GM12878 (cell line): Measurements from ENCODE around the gene FAM20A. TPM values are rescaled to one million over a fixed set of nuclear protein-coding genes. Genes with fewer than 3 reads are reported as not detected.

ENCODE experiments used
- ATAC-seq: fragments of 200-7000 bp; cut with Tn5 transposase; 3 replicates; pipeline ENCODE4 v1.9.1; 2020; ENCODE audit warnings: mild to moderate bottlenecking, moderate library complexity
- BruUV-seq: library from RNA; stranded (reverse); fragments of 400-500 nt; replicated peaks from 2 replicates; lab custom pipeline; 2021; lab: Mats Ljungman, UMichigan
- CTCF ChIA-PET: fragments of 300-600 bp; sonication (Branson Sonifier 250); formaldehyde crosslinking; extraction: SDS; loops from one replicate; lab custom pipeline; 2021; ENCODE audit warnings: inconsistent platforms; lab: Yijun Ruan, JAX
- POLR2A ChIA-PET: fragments of 350-600 bp; formaldehyde crosslinking; extraction: SDS; loops from one replicate; lab custom pipeline; 2021; ENCODE audit warnings: inconsistent platforms; lab: Charles Lee
- RAD21 ChIA-PET: fragments of 300-600 bp; sonication (Branson Sonifier 250); formaldehyde crosslinking; loops from one replicate; lab custom pipeline; 2023; ENCODE audit warnings: antibody characterized with exemption; ENCODE audit not compliant: unreplicated experiment; lab: Charles Lee
- SMC1A ChIA-PET: fragments of 300-600 bp; sonication (Branson Sonifier 250); formaldehyde crosslinking; loops from one replicate; lab custom pipeline; 2023; ENCODE audit not compliant: unreplicated experiment, uncharacterized antibody; lab: Charles Lee
- DNase-seq: peaks from one replicate; pipeline ENCODE4 v3.0.0-alpha.2; 2011; ENCODE audit warnings: low read depth, low spot score
- FAIRE-seq: peaks from 3 replicates; lab custom pipeline; 2011; peaks lifted over from hg19 to GRCh38; lab: Jason Lieb, UNC
- H2AFZ ChIP-seq: 2 replicates; pipeline ENCODE4 v1.6.0; 2011; ENCODE audit warnings: low read depth, low read length, control low read depth; ENCODE audit not compliant: control insufficient read depth
- H3K27ac ChIP-seq: 2 replicates; pipeline ENCODE4 v1.5.1; 2011; ENCODE audit warnings: control low read depth; ENCODE audit not compliant: control insufficient read depth, insufficient read depth
- H3K27me3 ChIP-seq, 2 experiments: replicated peaks in 1 of 2; 2 replicates each; pipeline versions ENCODE4 v1.6.0 to v1.6.1; 2011; ENCODE audit warnings: low read length in 1 of 2; ENCODE audit not compliant: control insufficient read depth in 2 of 2, insufficient read depth in 2 of 2
- H3K36me3 ChIP-seq, 2 experiments: 2 replicates each; pipeline ENCODE4 v1.5.1; 2011; ENCODE audit warnings: low read length in 1 of 2; ENCODE audit not compliant: control insufficient read depth in 2 of 2, insufficient read depth in 2 of 2
- H3K4me1 ChIP-seq: 2 replicates; pipeline ENCODE4 v1.6.1; 2011; ENCODE audit warnings: mild to moderate bottlenecking, low read length, moderate library complexity, mixed read lengths; ENCODE audit not compliant: control insufficient read depth, insufficient read depth
- H3K4me2 ChIP-seq: 2 replicates; pipeline ENCODE4 v1.6.0; 2011; ENCODE audit warnings: control low read depth; ENCODE audit not compliant: control insufficient read depth, insufficient read depth
- H3K4me3 ChIP-seq: fragments of 200-600 bp; sonication (generic); 2 replicates; pipeline ENCODE4 v1.5.1; 2016
- H3K79me2 ChIP-seq: 2 replicates; pipeline ENCODE4 v1.6.0; 2011; ENCODE audit warnings: low read length; ENCODE audit not compliant: control insufficient read depth, insufficient read depth
- H3K9ac ChIP-seq: 2 replicates; pipeline ENCODE4 v1.8.0; 2011; ENCODE audit warnings: low read length, control low read depth, mixed read lengths; ENCODE audit not compliant: control insufficient read depth, insufficient read depth
- H3K9me3 ChIP-seq: replicated peaks from 3 replicates; pipeline ENCODE4 v1.5.1; 2011; ENCODE audit warnings: mild to moderate bottlenecking, low read length; ENCODE audit not compliant: control insufficient read depth, insufficient read depth
- H4K20me1 ChIP-seq: 2 replicates; pipeline ENCODE4 v1.6.0; 2011; ENCODE audit not compliant: control insufficient read depth, insufficient read depth
- BRCA1 ChIP-seq: IDR thresholded peaks from 2 replicates; pipeline ENCODE4 v1.6.1; 2011; ENCODE audit warnings: low read depth, low read length, improper control_type of control experiment
- CHD1 ChIP-seq: IDR thresholded peaks from 2 replicates; pipeline ENCODE4 v1.6.1; 2012; ENCODE audit warnings: low read depth, low read length, improper control_type of control experiment
- CHD4 ChIP-seq: fragments of 200-600 bp; sonication (generic); IDR thresholded peaks from 2 replicates; pipeline ENCODE4 v1.6.1; 2016; ENCODE audit warnings: mild to moderate bottlenecking
- GATAD2B ChIP-seq: fragments of 450-650 bp; conservative IDR thresholded peaks from 2 replicates; pipeline ENCODE4 v1.6.1; 2017; ENCODE audit warnings: low read depth, mild to moderate bottlenecking, moderate library complexity
- HDAC2 ChIP-seq: fragments of 200-600 bp; sonication (generic); IDR thresholded peaks from 2 replicates; pipeline ENCODE4 v1.6.1; 2017
- HDAC6 ChIP-seq: fragments of 200-600 bp; sonication (generic); IDR thresholded peaks from one replicate; pipeline ENCODE4 v1.8.0; 2017; ENCODE audit warnings: antibody characterized with exemption; ENCODE audit not compliant: unreplicated experiment
- MEF2B ChIP-seq: fragments of 450-650 bp; IDR thresholded peaks from 2 replicates; pipeline ENCODE4 v1.6.1; 2018; ENCODE audit warnings: mild to moderate bottlenecking, moderate library complexity; ENCODE audit not compliant: partially characterized antibody, poor library complexity, severe bottlenecking
- NFXL1 ChIP-seq: fragments of 450-650 bp; IDR thresholded peaks from 2 replicates; pipeline ENCODE4 v1.6.1; 2017; ENCODE audit warnings: antibody characterized with exemption, mild to moderate bottlenecking, borderline replicate concordance
- NFYA ChIP-seq: IDR thresholded peaks from 2 replicates; pipeline ENCODE4 v1.6.1; 2011; ENCODE audit warnings: low read depth, mild to moderate bottlenecking, low read length, improper control_type of control experiment, borderline replicate concordance
- NFYB ChIP-seq: IDR thresholded peaks from 2 replicates; pipeline ENCODE4 v1.6.1; 2011; ENCODE audit warnings: low read depth, mild to moderate bottlenecking, low read length, improper control_type of control experiment, moderate library complexity; ENCODE audit not compliant: insufficient read depth
- PAX8 ChIP-seq: fragments of 450-650 bp; IDR thresholded peaks from 2 replicates; pipeline ENCODE4 v1.6.1; 2017; ENCODE audit warnings: mild to moderate bottlenecking, moderate library complexity
- RAD51 ChIP-seq: fragments of 450-650 bp; IDR thresholded peaks from 2 replicates; pipeline ENCODE4 v1.6.1; 2016; ENCODE audit warnings: moderate library complexity, mild to moderate bottlenecking, inconsistent platforms
- ZNF217 ChIP-seq: fragments of 450-650 bp; IDR thresholded peaks from 2 replicates; pipeline ENCODE4 v1.6.1; 2017; ENCODE audit warnings: antibody characterized with exemption, mild to moderate bottlenecking
- ZNF622 ChIP-seq: fragments of 450-650 bp; IDR thresholded peaks from 2 replicates; pipeline ENCODE4 v1.6.1; 2017; ENCODE audit warnings: mild to moderate bottlenecking, inconsistent platforms
- WGBS: methylation state at CpG from one replicate; pipeline ENCODE4 v1.1.6; 2016; ENCODE audit warnings: low lambda C conversion rate; ENCODE audit not compliant: insufficient replicate concordance, insufficient coverage; ENCODE audit errors: missing lambda C conversion rate; 5-methylcytosine and 5-hydroxymethylcytosine counted together
- in situ Hi-C: fragments of 300-500 bp; cut with MboI; formaldehyde crosslinking; loops from 9 replicates; pipeline ENCODE4 v1.14.3; 2018; ENCODE audit warnings: mixed read lengths
- intact Hi-C: fragments of 100-400 bp; cut with micrococcal nuclease; formaldehyde crosslinking; loops from one replicate; pipeline ENCODE4 v1.14.2; 2022; ENCODE audit not compliant: unreplicated experiment
- polyA plus RNA-seq, 11 experiments: library from polyadenylated mRNA; depleted of rRNA in 4 of 11; unstranded in 6 of 11; stranded (reverse) in 5 of 11; fragments of >200 nt; fragmentation: Nextera tagmentation in 4 of 11; fragmentation: Illumina TruSeq in 1 of 11; extraction: Ambion mirVana in 4 of 11; extraction: Trizol in 1 of 11; gene quantifications; 1 replicate in 1 of 11; 2 replicates in 10 of 11; pipeline versions ENCODE4 v1.2.1 to v1.2.3, GENCODE V29; 2011 to 2016; ENCODE audit warnings: inconsistent platforms in 2 of 11, missing spikeins in 2 of 11, low read depth in 1 of 11
- total RNA-seq, 4 experiments: library from RNA; depleted of rRNA in 3 of 4; stranded (reverse); fragments of >200 nt in 3 of 4; fragmentation: Illumina TruSeq in 1 of 4; extraction: Trizol in 1 of 4; gene quantifications; 2 replicates each; pipeline versions ENCODE4 v1.2.1 to v1.2.3, GENCODE V29; 2013 to 2021
- TF ChIP-seq, protein P1 (sequence below): fragments of 450-650 bp; IDR thresholded peaks from 2 replicates; pipeline ENCODE4 v1.6.1; 2017; ENCODE audit warnings: mild to moderate bottlenecking, moderate library complexity
- TF ChIP-seq, protein P2 (sequence below): IDR thresholded peaks from 2 replicates; pipeline ENCODE4 v1.6.1; 2011; ENCODE audit warnings: low read depth, mild to moderate bottlenecking, low read length, moderate library complexity, borderline replicate concordance; ENCODE audit errors: extremely low read depth
- TF ChIP-seq, protein P3 (sequence below): fragments of 450-650 bp; IDR thresholded peaks from 2 replicates; pipeline ENCODE4 v1.6.1; 2017; ENCODE audit warnings: mild to moderate bottlenecking, low read depth, inconsistent platforms; ENCODE audit not compliant: poor library complexity, severe bottlenecking

FAM20A gene
- total and polyA plus RNA-seq, 10 of the 15 experiments (the other 5 are each of a cell fraction or from before 2014, with no cell fraction given), result 0.13 TPM; not detected in 9

DNA sequence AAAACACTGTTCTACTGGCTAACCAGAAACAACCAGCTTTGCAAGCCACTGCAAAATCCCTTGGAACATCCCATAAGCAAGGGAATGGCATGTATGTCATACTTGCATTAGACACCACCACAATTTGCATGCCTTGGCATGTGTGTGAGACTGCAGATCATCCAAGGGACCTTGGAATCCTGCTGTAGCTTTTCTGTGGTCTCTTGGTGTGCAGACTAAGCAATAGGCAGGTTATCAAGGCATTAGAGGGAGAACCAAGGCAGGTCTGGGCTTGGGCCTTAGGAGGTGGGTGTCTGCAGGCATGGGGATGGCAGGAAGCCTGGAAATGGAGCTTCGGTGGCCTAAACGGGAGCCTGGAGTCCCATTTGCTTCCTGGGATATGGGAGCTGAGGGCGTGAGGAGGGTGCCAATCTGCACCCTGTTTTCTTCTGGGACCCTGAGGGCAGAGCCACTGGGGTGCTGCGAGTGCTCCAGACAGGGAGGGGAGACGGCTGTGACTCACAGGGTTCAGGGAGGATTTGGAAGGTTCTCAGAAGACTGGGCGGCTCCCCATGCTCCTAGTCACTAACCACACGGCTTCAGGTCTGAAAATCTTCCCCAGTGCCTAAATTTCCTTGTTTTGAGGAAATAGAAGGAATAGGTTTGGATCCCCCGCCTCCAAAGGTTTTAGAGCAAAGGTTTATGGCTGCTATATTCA, 36.6 kb downstream of the FAM20A start:
- BruUV-seq, result no TSS peak
- H3K9ac ChIP-seq, result no peak overlapping the region
- no peak for TF ChIP-seq GATAD2B
- no peak for TF ChIP-seq ZNF622
- no peak for TF ChIP-seq ZNF217
- TF ChIP-seq, protein P1, sequence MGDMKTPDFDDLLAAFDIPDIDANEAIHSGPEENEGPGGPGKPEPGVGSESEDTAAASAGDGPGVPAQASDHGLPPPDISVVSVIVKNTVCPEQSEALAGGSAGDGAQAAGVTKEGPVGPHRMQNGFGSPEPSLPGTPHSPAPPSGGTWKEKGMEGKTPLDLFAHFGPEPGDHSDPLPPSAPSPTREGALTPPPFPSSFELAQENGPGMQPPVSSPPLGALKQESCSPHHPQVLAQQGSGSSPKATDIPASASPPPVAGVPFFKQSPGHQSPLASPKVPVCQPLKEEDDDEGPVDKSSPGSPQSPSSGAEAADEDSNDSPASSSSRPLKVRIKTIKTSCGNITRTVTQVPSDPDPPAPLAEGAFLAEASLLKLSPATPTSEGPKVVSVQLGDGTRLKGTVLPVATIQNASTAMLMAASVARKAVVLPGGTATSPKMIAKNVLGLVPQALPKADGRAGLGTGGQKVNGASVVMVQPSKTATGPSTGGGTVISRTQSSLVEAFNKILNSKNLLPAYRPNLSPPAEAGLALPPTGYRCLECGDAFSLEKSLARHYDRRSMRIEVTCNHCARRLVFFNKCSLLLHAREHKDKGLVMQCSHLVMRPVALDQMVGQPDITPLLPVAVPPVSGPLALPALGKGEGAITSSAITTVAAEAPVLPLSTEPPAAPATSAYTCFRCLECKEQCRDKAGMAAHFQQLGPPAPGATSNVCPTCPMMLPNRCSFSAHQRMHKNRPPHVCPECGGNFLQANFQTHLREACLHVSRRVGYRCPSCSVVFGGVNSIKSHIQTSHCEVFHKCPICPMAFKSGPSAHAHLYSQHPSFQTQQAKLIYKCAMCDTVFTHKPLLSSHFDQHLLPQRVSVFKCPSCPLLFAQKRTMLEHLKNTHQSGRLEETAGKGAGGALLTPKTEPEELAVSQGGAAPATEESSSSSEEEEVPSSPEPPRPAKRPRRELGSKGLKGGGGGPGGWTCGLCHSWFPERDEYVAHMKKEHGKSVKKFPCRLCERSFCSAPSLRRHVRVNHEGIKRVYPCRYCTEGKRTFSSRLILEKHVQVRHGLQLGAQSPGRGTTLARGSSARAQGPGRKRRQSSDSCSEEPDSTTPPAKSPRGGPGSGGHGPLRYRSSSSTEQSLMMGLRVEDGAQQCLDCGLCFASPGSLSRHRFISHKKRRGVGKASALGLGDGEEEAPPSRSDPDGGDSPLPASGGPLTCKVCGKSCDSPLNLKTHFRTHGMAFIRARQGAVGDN, result no peak
- TF ChIP-seq PAX8, result no peak
- TF ChIP-seq HDAC2, result no peak
- no peak for TF ChIP-seq CHD1
- no peak for TF ChIP-seq CHD4
- TF ChIP-seq MEF2B, result no peak
- TF ChIP-seq, protein P2, sequence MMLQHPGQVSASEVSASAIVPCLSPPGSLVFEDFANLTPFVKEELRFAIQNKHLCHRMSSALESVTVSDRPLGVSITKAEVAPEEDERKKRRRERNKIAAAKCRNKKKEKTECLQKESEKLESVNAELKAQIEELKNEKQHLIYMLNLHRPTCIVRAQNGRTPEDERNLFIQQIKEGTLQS, result no peak
- TF ChIP-seq HDAC6, result no peak
- TF ChIP-seq NFYA, result no peak
- TF ChIP-seq NFYB, result no peak
- TF ChIP-seq, protein P3, sequence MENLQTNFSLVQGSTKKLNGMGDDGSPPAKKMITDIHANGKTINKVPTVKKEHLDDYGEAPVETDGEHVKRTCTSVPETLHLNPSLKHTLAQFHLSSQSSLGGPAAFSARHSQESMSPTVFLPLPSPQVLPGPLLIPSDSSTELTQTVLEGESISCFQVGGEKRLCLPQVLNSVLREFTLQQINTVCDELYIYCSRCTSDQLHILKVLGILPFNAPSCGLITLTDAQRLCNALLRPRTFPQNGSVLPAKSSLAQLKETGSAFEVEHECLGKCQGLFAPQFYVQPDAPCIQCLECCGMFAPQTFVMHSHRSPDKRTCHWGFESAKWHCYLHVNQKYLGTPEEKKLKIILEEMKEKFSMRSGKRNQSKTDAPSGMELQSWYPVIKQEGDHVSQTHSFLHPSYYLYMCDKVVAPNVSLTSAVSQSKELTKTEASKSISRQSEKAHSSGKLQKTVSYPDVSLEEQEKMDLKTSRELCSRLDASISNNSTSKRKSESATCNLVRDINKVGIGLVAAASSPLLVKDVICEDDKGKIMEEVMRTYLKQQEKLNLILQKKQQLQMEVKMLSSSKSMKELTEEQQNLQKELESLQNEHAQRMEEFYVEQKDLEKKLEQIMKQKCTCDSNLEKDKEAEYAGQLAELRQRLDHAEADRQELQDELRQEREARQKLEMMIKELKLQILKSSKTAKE, result no peak
- no peak for TF ChIP-seq NFXL1
- TF ChIP-seq BRCA1, result no peak
- no peak for TF ChIP-seq RAD51

More for the DNA sequence above, 36.6 kb downstream of the FAM20A start:
- no peaks in the 10 kb centered on the region for H3K27me3 ChIP-seq
- DNase-seq (no peak), ATAC-seq (no peak), FAIRE-seq (no peak)
- intact Hi-C loops (no loop called here), in situ Hi-C loops (no loop called here)
- ChIA-PET CTCF (no interaction called here), RAD21 (no interaction called here), SMC1A (no interaction called here), POLR2A (no interaction called here)
- H3K27ac ChIP-seq, result no peak overlapping the region
- H3K36me3 ChIP-seq, result no peaks in the 10 kb centered on the region
- no peak overlapping the region for H2AFZ ChIP-seq
- no peaks in the 10 kb centered on the region for H3K4me1 ChIP-seq
- WGBS, result 25% methylated on average over 6 of the region's 8 CpGs
- no peak overlapping the region for H3K4me3 ChIP-seq
- H3K79me2 ChIP-seq, result no peaks in the 10 kb centered on the region
- no peaks in the 10 kb centered on the region for H4K20me1 ChIP-seq
- H3K9me3 ChIP-seq, result no peaks in the 10 kb centered on the region
- H3K4me2 ChIP-seq, result no peak overlapping the region
